ENCODE results near the gene FAT4.

Gene FAT4, protein sequence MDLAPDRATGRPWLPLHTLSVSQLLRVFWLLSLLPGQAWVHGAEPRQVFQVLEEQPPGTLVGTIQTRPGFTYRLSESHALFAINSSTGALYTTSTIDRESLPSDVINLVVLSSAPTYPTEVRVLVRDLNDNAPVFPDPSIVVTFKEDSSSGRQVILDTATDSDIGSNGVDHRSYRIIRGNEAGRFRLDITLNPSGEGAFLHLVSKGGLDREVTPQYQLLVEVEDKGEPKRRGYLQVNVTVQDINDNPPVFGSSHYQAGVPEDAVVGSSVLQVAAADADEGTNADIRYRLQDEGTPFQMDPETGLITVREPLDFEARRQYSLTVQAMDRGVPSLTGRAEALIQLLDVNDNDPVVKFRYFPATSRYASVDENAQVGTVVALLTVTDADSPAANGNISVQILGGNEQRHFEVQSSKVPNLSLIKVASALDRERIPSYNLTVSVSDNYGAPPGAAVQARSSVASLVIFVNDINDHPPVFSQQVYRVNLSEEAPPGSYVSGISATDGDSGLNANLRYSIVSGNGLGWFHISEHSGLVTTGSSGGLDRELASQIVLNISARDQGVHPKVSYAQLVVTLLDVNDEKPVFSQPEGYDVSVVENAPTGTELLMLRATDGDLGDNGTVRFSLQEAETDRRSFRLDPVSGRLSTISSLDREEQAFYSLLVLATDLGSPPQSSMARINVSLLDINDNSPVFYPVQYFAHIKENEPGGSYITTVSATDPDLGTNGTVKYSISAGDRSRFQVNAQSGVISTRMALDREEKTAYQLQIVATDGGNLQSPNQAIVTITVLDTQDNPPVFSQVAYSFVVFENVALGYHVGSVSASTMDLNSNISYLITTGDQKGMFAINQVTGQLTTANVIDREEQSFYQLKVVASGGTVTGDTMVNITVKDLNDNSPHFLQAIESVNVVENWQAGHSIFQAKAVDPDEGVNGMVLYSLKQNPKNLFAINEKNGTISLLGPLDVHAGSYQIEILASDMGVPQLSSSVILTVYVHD (N-terminal part only)

DNA sequence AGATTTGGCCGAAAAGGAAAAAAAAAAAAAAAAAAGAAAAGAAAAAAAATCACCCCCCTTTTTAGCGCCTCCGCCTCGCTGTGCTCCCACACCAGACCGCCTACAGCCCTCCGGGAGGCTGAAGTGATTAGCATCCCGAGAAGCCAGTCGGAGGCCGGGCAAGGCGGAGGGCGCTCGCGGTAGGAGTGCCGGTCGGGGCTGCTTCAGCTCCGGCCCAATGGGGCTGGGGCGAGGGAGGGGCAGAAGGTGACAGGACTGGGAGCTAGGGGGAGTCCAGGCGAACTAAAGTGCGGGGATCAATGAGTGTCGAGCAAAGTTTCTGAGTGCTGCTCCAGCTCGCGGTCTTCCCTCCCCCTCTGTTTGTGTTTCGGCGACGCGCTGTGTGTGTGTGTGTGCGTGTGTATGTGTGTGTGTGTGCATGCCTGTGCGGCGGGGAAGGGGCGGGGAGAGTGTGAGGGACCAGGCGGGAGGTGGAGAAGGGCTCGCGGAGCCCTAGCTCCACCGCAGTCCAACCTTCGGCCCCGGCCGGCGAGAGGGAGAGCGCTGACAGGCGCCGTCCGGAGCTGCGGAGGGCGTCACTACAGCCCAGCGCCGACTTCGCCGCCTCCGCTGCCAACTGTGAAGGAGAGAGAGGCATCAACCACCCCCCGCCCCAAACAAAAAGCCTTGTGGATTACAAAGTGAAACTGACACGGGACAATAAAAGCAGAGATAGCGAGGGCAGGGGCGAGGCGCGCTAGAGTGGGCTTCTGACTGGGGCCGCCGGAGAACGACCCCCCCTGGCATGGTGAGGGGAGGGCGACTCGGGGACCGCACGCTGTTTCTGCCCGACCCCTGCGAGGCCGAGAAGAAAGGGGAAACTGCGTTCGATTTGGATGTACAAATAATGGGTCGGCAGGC lies at the start of gene FAT4:
FAT4 (plus strand) TSS at position 280 of the 900 bp plus-strand sequence. CDS start 1,457 bp downstream, outside the sequence.
- H3K4me3 Mint-ChIP-seq, result peak within 1 kb of the TSS; percentile 98 to 99 (median 98)
- H3K27ac Mint-ChIP-seq, result peak within 1 kb of the TSS; percentile 96 to 99 (median 98)
- H3K4me1 Mint-ChIP-seq, result peaks cover 44% of the 10 kb centered on the region
- H3K9me3 Mint-ChIP-seq, result peaks cover 3% of the 10 kb centered on the region
- H3K36me3 Mint-ChIP-seq (ENCODE audit: low read depth), result peaks cover 33% of the 10 kb centered on the region
- peaks cover 8% of the 10 kb centered on the region for H3K27me3 Mint-ChIP-seq (ENCODE audit: low read depth)
- TF ChIP-seq, protein P1, sequence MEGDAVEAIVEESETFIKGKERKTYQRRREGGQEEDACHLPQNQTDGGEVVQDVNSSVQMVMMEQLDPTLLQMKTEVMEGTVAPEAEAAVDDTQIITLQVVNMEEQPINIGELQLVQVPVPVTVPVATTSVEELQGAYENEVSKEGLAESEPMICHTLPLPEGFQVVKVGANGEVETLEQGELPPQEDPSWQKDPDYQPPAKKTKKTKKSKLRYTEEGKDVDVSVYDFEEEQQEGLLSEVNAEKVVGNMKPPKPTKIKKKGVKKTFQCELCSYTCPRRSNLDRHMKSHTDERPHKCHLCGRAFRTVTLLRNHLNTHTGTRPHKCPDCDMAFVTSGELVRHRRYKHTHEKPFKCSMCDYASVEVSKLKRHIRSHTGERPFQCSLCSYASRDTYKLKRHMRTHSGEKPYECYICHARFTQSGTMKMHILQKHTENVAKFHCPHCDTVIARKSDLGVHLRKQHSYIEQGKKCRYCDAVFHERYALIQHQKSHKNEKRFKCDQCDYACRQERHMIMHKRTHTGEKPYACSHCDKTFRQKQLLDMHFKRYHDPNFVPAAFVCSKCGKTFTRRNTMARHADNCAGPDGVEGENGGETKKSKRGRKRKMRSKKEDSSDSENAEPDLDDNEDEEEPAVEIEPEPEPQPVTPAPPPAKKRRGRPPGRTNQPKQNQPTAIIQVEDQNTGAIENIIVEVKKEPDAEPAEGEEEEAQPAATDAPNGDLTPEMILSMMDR (IDR thresholded peaks at IDR 0.05; ENCODE audit: unreplicated experiment in 3 of 3), result no peak

DNA sequence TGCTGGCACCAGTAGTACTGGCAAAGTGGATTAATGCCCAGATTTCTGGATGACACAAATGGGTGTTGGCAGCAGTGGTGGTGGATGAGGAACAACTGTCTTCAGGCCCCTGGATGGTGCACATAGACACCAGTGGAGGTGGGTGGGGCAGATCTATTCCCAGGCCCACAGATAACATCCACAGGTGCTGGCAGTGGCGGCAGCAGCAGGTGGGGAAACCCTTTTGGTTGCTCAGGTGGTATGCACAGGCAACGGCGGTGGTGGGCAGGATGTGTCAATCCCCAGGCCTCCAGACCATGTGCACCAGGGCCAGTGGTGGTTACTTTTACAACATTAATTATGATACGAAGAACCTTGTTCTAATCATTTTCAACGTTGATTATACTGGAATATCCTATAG lies 48.9 kb upstream of the FAT4 start:
- Mint-ChIP-seq H3K27ac (no peak overlapping the region), H3K4me3 (no peak overlapping the region)

DNA sequence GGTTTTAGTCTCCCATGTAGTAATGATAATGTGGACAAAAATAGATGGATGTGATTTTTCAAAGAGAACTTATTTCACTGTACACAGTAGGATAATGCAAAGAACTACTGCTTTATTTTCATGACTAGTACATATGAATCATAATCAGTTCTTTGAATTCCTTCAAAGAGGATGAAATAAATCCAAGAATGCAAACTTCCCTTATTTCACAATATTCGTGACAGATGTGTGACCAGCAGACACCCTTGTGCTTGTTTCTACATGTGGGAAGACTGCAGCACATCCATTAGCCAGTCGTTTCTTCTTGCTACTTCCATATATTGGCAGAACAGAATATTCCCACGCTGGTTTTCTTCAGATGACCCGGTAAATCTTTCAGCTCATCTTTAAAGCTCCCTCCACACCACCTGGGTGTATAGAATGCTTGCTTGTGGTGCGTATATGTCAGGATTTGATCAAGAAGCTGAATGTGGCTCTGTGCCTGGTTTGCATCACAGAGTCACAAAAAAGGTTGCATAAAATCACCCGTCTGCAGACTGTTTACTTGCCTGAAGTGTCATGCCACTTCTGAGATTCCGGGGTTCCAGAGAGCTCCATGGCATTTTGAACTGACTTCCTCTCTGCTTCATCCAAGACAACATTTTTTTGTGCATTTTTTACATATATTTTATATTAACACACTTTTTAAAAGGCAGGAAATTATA lies 47.7 kb upstream of the FAT4 start:
- no peak overlapping the region for H3K4me3 Mint-ChIP-seq
- no peaks in the 10 kb centered on the region for H3K4me1 Mint-ChIP-seq
- no peaks in the 10 kb centered on the region for H3K27me3 Mint-ChIP-seq (ENCODE audit: low read depth)
- no peaks in the 10 kb centered on the region for H3K36me3 Mint-ChIP-seq (ENCODE audit: low read depth)
- H3K27ac Mint-ChIP-seq, result no peak overlapping the region
- TF ChIP-seq, protein P1 (IDR thresholded peaks at IDR 0.05; ENCODE audit: unreplicated experiment in 3 of 3), result no peak
- H3K9me3 Mint-ChIP-seq, result no peaks in the 10 kb centered on the region

More for the DNA sequence above, 48.9 kb upstream of the FAT4 start:
- Mint-ChIP-seq H3K36me3 (ENCODE audit: low read depth) (no peaks in the 10 kb centered on the region), H3K9me3 (no peaks in the 10 kb centered on the region), H3K27me3 (ENCODE audit: low read depth) (no peaks in the 10 kb centered on the region), H3K4me1 (no peaks in the 10 kb centered on the region)
- TF ChIP-seq, protein P1 (IDR thresholded peaks at IDR 0.05; ENCODE audit: unreplicated experiment in 3 of 3), result no peak

DNA sequence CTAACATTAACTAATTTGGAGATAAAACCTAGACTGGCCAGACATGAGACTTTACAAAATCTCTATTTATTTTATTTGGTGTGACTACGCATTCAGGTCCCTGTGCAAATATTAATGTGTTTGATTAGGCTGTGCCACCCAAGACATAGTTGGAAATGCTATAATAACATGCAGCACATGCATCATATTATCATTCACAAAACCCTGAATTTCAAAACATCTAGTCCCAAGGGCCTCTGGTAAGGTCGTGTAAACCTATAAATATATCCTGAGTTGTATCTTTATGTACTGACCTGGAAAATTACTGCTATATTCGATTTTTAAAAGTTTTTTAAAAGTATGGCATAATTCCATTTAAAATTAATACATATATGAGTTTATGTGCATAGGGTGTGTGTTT lies 47.1 kb upstream of the FAT4 start:
- Mint-ChIP-seq H3K27me3 (ENCODE audit: low read depth) (no peaks in the 10 kb centered on the region), H3K27ac (no peak overlapping the region), H3K4me1 (no peaks in the 10 kb centered on the region), H3K9me3 (no peaks in the 10 kb centered on the region), H3K4me3 (no peak overlapping the region), H3K36me3 (ENCODE audit: low read depth) (no peaks in the 10 kb centered on the region)
- TF ChIP-seq, protein P1 (IDR thresholded peaks at IDR 0.05; ENCODE audit: unreplicated experiment in 3 of 3), result no peak
